ENCODE data around the gene RASGRP3. TPM values are rescaled to one million over a fixed set of nuclear protein-coding genes. Genes with fewer than 3 reads are reported as not detected.

RASGRP3 gene
- total RNA-seq, 4 donors from 2014 or later, result 2.4 to 15.8 (median 4.3) TPM

DNA sequence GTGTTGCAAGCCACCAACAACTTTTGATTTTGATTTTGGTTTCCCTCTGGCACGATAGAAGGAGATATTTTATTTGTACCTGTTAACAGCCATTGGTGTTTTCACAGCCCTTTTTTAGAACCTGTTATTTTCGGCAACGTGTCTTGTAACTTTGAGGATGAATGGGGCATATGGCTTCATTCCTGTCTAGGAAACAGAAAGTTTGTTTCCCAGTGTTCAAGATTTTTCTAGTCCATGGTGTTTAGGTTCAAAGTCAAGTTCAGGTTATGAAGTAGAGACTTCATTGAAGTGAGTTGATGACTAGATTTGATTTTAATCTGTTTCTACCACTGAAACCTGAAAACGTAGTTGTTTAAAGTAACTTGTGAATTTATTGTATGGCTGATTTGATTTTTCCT lies 343 bp downstream of the RASGRP3 start:
- no peak for TF ChIP-seq POLR2A (IDR thresholded peaks at IDR 0.05)
- TF ChIP-seq, protein P1, sequence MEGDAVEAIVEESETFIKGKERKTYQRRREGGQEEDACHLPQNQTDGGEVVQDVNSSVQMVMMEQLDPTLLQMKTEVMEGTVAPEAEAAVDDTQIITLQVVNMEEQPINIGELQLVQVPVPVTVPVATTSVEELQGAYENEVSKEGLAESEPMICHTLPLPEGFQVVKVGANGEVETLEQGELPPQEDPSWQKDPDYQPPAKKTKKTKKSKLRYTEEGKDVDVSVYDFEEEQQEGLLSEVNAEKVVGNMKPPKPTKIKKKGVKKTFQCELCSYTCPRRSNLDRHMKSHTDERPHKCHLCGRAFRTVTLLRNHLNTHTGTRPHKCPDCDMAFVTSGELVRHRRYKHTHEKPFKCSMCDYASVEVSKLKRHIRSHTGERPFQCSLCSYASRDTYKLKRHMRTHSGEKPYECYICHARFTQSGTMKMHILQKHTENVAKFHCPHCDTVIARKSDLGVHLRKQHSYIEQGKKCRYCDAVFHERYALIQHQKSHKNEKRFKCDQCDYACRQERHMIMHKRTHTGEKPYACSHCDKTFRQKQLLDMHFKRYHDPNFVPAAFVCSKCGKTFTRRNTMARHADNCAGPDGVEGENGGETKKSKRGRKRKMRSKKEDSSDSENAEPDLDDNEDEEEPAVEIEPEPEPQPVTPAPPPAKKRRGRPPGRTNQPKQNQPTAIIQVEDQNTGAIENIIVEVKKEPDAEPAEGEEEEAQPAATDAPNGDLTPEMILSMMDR (IDR thresholded peaks at IDR 0.05), result no peak
- H3K4me3 ChIP-seq (ENCODE audit: low read depth, poor library complexity, severe bottlenecking), result peak overlapping the region; percentile 48
- 4 to 5% methylated on average over 4 of the region's 4 CpGs for WGBS, 2 donors
- intact Hi-C loops (cut with DNase I; ENCODE audit: low total_unique reads), result no loop called here
- DNase-seq (ENCODE audit: low spot score in 2 of 2), result no peak

DNA sequence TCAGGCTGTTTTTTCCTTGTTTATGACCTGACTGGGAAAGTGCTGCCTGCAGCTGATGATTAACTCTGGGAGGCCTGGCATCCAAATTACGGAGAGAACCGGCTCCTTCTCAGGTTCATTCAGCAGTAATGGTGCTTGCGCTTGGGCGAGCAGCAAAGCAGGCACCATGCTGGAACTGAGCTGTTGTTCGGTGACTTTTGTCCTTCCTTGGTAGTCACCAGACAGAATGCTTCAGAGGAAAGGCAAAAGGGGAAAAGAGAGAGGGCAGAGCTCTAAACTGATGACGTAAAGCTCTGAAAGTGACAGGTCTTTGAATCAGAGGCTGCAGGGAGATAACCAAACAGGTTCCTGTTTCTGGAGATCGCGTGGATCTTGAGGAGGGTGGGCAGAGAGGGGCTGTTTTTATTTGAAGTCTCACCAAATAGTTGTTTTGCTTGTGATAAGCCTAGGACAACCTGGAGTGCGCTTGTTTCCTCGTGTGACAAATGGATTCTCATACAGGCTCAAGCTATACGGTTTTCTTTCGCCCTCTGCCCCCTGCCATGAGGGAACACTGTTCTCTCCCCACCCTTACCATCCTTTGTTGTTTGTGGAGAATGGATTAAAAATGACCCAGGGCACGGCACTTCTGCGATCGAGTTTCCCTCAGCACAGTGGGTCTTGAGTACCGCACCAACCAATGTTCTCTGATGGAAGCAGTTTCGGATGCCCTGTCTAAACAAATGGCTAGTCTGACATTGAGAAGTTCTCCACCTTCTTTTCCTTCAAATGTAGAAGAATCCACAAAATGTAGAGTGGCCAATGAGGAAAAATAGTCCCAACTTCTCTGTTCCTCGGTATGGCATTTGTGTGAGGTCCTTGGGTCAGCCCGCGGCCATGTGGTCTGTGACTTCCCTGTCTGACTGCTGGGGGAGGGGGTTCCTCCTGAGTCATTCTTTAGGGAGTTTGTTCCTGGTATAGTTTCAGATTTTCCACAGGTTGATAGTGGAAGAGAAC lies 1.3 kb downstream of the RASGRP3 start:
- H3K4me3 ChIP-seq (ENCODE audit: low read depth, poor library complexity, severe bottlenecking), result no peak overlapping the region
- TF ChIP-seq, protein P1 (IDR thresholded peaks at IDR 0.05), result no peak
- no peak for TF ChIP-seq POLR2A (IDR thresholded peaks at IDR 0.05)
- intact Hi-C loops (cut with DNase I; ENCODE audit: low total_unique reads), result no loop called here
- 81 to 83% methylated on average over 20 of the region's 20 CpGs for WGBS, 2 donors
- no peak for DNase-seq (ENCODE audit: low spot score in 2 of 2)

DNA sequence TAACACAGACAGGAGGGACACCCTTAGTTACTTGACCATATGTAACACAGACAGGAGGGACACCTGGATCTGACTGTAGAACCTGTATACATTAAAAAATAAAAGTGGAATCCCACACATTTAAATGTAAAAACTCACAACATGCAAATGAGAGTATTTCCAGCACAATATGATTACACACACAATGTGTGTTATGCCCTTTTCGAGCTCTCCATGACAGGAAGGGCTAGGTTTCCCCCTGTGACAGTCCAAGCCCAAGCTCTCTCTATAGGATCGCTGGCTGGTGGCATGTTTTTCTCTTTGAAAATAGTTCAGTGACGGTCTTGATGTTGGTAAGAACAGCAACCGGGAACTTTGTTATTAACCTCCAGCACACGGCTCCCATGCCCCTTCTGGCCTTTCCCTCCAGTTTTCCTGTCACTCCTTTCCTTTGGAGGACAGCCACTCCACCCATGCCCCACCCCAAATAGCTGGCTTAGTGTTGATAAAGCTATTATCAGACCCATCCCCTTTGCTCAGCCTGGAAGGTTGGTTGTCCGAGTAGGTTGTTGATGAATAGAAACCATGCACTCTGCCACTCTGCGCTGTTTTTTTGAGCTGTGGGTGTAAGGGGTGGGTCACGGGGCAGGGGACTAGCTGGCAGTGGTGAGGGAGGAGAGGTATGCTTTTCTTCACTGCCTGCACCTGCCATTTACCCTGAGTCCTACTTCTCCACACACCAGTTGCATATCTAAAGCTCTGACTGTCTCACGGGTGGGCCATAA lies 2.7 kb downstream of the RASGRP3 start:
- no peak for DNase-seq (ENCODE audit: low spot score in 2 of 2)
- no peak overlapping the region for H3K4me3 ChIP-seq (ENCODE audit: low read depth, poor library complexity, severe bottlenecking)
- 75 to 78% methylated on average over 9 of the region's 9 CpGs for WGBS, 2 donors
- intact Hi-C loops (cut with DNase I; ENCODE audit: low total_unique reads), result no loop called here
- no peak for TF ChIP-seq POLR2A (IDR thresholded peaks at IDR 0.05)
- TF ChIP-seq, protein P1 (IDR thresholded peaks at IDR 0.05), result no peak

DNA sequence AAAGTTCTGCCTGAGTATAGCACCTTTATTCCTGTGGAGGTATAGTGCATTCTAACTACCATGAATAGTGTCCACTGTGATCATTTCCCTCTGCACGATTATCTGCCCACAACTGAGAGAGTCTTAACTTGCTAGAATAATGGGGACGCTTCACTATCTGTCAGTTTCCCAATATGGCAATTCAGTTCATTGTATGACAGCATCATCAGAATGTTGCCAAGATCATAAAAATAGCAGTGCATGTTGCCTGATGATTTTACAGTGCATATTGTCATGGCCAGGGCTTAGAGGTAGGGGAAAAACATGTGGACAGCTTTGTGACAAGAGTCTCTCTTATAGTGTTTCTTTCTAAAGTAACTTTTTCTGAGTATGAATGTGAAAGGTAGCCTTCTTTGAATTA lies 6.1 kb downstream of the RASGRP3 start:
- no peak for DNase-seq (ENCODE audit: low spot score in 2 of 2)
- H3K4me3 ChIP-seq (ENCODE audit: low read depth, poor library complexity, severe bottlenecking), result no peak overlapping the region
- 32 to 55% methylated on average over 2 of the region's 2 CpGs for WGBS, 2 donors
- TF ChIP-seq, protein P1 (IDR thresholded peaks at IDR 0.05), result no peak
- no peak for TF ChIP-seq POLR2A (IDR thresholded peaks at IDR 0.05)
- intact Hi-C loops (cut with DNase I; ENCODE audit: low total_unique reads), result no loop called here

DNA sequence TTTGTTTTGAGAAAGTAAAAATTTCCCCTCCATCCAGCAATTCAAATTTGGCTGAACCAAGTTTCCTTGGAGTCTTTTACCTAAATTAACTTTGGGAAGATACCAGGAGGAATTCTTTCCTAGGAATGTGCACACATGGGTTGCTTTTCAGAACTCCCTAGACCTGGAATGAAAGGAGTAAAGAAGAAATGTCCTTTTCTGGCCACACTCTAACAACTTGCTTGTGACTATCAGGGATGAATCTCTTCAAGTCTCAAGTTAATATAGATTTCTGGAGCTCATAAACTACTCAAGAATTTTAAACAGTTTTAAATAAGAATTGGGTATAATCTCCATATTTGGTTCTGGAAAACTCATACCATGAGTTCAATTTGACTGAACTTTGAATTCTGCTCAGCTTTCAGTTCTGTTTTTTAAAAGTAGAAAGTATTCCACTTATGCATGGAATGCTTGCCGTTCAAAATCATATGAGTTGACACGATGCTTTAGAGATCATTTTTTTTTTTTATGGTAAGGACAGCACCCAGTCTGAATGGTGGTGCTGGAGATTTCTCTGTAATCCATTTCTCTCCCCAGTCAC lies 7.7 kb downstream of the RASGRP3 start:
- no peak for DNase-seq (ENCODE audit: low spot score in 2 of 2)
- WGBS, 2 donors, result 30 to 47% methylated on average over 2 of the region's 2 CpGs
- no peak overlapping the region for H3K4me3 ChIP-seq (ENCODE audit: low read depth, poor library complexity, severe bottlenecking)
- TF ChIP-seq POLR2A (IDR thresholded peaks at IDR 0.05), result no peak
- TF ChIP-seq, protein P1 (IDR thresholded peaks at IDR 0.05), result no peak
- intact Hi-C loops (cut with DNase I; ENCODE audit: low total_unique reads), result no loop called here

Measured in lower leg skin (tissue), 4 donors.